Brain microvascular endothelial cell (primary cell): ENCODE data around the gene COL23A1.

Experiments used
- DNase-seq: peaks from one replicate; pipeline ENCODE4 v3.0.0-alpha.2; 2020
- H3K27ac ChIP-seq: fragments of 250-450 bp; sonication (Bioruptor Pico); 2 replicates; pipeline ENCODE4 v1.5.1; 2020; ENCODE audit warnings: mild to moderate bottlenecking, moderate library complexity
- H3K27me3 ChIP-seq: fragments of 250-450 bp; sonication (Bioruptor Pico); replicated peaks from 2 replicates; pipeline ENCODE4 v1.5.1; 2020; ENCODE audit warnings: mild to moderate bottlenecking
- H3K36me3 ChIP-seq: fragments of 250-450 bp; sonication (Bioruptor Pico); replicated peaks from 2 replicates; pipeline ENCODE4 v1.5.1; 2020; ENCODE audit warnings: mild to moderate bottlenecking
- H3K4me3 ChIP-seq: 2 replicates; pipeline ENCODE4 v1.5.1; 2011; ENCODE audit warnings: low read depth, mild to moderate bottlenecking, control low read depth, low read length, moderate library complexity
- CTCF ChIP-seq: IDR thresholded peaks from 2 replicates; pipeline ENCODE4 v1.5.1; 2011; ENCODE audit warnings: low read depth, mild to moderate bottlenecking, moderate library complexity, low read length, control low read depth, inconsistent platforms; ENCODE audit errors: missing control alignments
- in situ Hi-C: cut with HindIII; loops from 2 replicates; pipeline ENCODE4 v1.10.0; 2017; ENCODE audit warnings: low sequenced_read_pairs, low pct_ligation_motif_present

COL23A1 gene

GRCh38 chr5:178514851-178515418 lies 75.3 kb downstream of the COL23A1 start:
- Histone ChIP-seq H3K27ac (no peak overlapping the region), H3K4me3 (no peak overlapping the region), H3K27me3 (no peaks in the 10 kb centered on the region), H3K36me3 (no peaks in the 10 kb centered on the region)
- in situ Hi-C loops, result no loop called here
- no peak for TF ChIP-seq CTCF
- no peak for DNase-seq

GRCh38 chr5:178511172-178511571 lies 79.0 kb downstream of the COL23A1 start:
- Histone ChIP-seq H3K27me3 (no peaks in the 10 kb centered on the region), H3K4me3 (no peak overlapping the region), H3K27ac (no peak overlapping the region), H3K36me3 (no peaks in the 10 kb centered on the region)
- in situ Hi-C loops, result no loop called here
- no peak for DNase-seq
- no peak for TF ChIP-seq CTCF

- Histone ChIP-seq H3K36me3 (no peaks in the 10 kb centered on the region), H3K27ac (no peak overlapping the region), H3K4me3 (no peak overlapping the region), H3K27me3 (no peaks in the 10 kb centered on the region)
- DNase-seq, result no peak
- in situ Hi-C loops, result no loop called here
- TF ChIP-seq CTCF, result no peak
These were observed 80.6 kb downstream of the COL23A1 start for GRCh38 chr5:178509491-178510057.

GRCh38 chr5:178507151-178507932 lies 82.9 kb downstream of the COL23A1 start:
- no peak overlapping the region for H3K27ac ChIP-seq
- TF ChIP-seq CTCF, result no peak

GRCh38 chr5:178505639-178506407 lies 84.4 kb downstream of the COL23A1 start:
- H3K27ac ChIP-seq, result no peak overlapping the region
- TF ChIP-seq CTCF, result no peak
- in situ Hi-C loops, result no loop called here
- H3K4me3 ChIP-seq, result no peak overlapping the region
- no peaks in the 10 kb centered on the region for H3K36me3 ChIP-seq
- no peak for DNase-seq
- no peaks in the 10 kb centered on the region for H3K27me3 ChIP-seq

More at GRCh38 chr5:178507151-178507932, 82.9 kb downstream of the COL23A1 start:
- Histone ChIP-seq H3K36me3 (no peaks in the 10 kb centered on the region), H3K4me3 (no peak overlapping the region), H3K27me3 (no peaks in the 10 kb centered on the region)
- DNase-seq, result no peak
- in situ Hi-C loops, result no loop called here
